Colonic mucosa (tissue), 4 donors: ENCODE results near the gene GCNT4. TPM values are rescaled to one million over a fixed set of nuclear protein-coding genes. Genes with fewer than 3 reads are reported as not detected.

Experiments used
- DNase-seq: peaks from one replicate; pipeline ENCODE4 v3.0.0-alpha.2; 2020
- H3K27ac ChIP-seq: fragments of 200-600 bp; one replicate; pipeline ENCODE4 v1.8.0; 2021
- H3K27me3 ChIP-seq: fragments of 200-600 bp; one replicate; pipeline ENCODE4 v1.8.0; 2021
- H3K36me3 ChIP-seq: fragments of 200-600 bp; one replicate; pipeline ENCODE4 v1.8.0; 2021
- H3K4me1 ChIP-seq: fragments of 200-600 bp; one replicate; pipeline ENCODE4 v1.8.0; 2021; ENCODE audit warnings: mild to moderate bottlenecking
- H3K4me3 ChIP-seq: fragments of 200-600 bp; one replicate; pipeline ENCODE4 v1.8.0; 2021
- H3K9ac ChIP-seq, 2 donors: one replicate each; pipeline ENCODE4 v1.7.0; 2013; ENCODE audit warnings: control low read depth in 2 of 2, low read depth in 2 of 2, low read length in 2 of 2
- H3K9me3 ChIP-seq: fragments of 200-600 bp; one replicate; pipeline ENCODE4 v1.8.0; 2021
- CTCF ChIP-seq: fragments of 200-600 bp; IDR thresholded peaks from one replicate; pipeline ENCODE4 v1.8.0; 2022; ENCODE audit warnings: antibody characterized with exemption, mild to moderate bottlenecking
- intact Hi-C: fragments of 100-400 bp; cut with DNase I; formaldehyde crosslinking; loops from one replicate; pipeline ENCODE4 v1.14.1; 2022
- total RNA-seq, 2 donors: library from RNA; stranded (reverse); fragmentation: NEBNext Ultra II Directional in 1 of 2; extraction: Animal tissue kit (Norgen Biotek cat#: 25700) in 1 of 2; gene quantifications; one replicate each; pipeline ENCODE4 v1.2.1, GENCODE V29; 2021
- donor health status: healthy.
- donor health status: DM: no; HTN: no; CAD: no.
- donor health status: DM: no; HTN: no; CAD: no.

GCNT4 gene
- total RNA-seq, 2 donors from 2014 or later = 0.25 to 2.7 TPM

- intact Hi-C loops = no loop called here
- TF ChIP-seq CTCF = no peak
Measured at GRCh38 chr5:75067434-75067833, 15.1 kb upstream of the GCNT4 start.

GRCh38 chr5:75062925-75063531 lies 10.7 kb upstream of the GCNT4 start:
- Histone ChIP-seq H3K9me3 (no peaks in the 10 kb centered on the region), H3K9ac (no peak overlapping the region), H3K27ac (no peak overlapping the region), H3K4me1 (no peaks in the 10 kb centered on the region), H3K36me3 (no peaks in the 10 kb centered on the region), H3K4me3 (no peak overlapping the region), H3K27me3 (no peaks in the 10 kb centered on the region)
- no peak for DNase-seq
- no peak for TF ChIP-seq CTCF
- intact Hi-C loops = no loop called here

More at GRCh38 chr5:75067434-75067833, 15.1 kb upstream of the GCNT4 start:
- no peaks in the 10 kb centered on the region for H3K27me3 ChIP-seq
- no peaks in the 10 kb centered on the region for H3K9me3 ChIP-seq
- no peaks in the 10 kb centered on the region for H3K4me1 ChIP-seq
- no peak overlapping the region for H3K4me3 ChIP-seq
- no peaks in the 10 kb centered on the region for H3K36me3 ChIP-seq
- H3K27ac ChIP-seq = no peak overlapping the region
- no peak overlapping the region for H3K9ac ChIP-seq
- no peak for DNase-seq

GRCh38 chr5:75059912-75060545 lies 7.7 kb upstream of the GCNT4 start:
- H3K4me1 ChIP-seq = no peaks in the 10 kb centered on the region
- no peak overlapping the region for H3K4me3 ChIP-seq
- H3K9ac ChIP-seq = no peak overlapping the region
- H3K27ac ChIP-seq = no peak overlapping the region
- H3K9me3 ChIP-seq = no peaks in the 10 kb centered on the region
- H3K36me3 ChIP-seq = no peaks in the 10 kb centered on the region
- intact Hi-C loops = no loop called here
- H3K27me3 ChIP-seq = no peaks in the 10 kb centered on the region
- TF ChIP-seq CTCF = no peak
- DNase-seq = no peak

- Histone ChIP-seq H3K9me3 (no peaks in the 10 kb centered on the region), H3K27me3 (no peaks in the 10 kb centered on the region), H3K4me1 (no peaks in the 10 kb centered on the region), H3K27ac (no peak overlapping the region), H3K9ac (no peak overlapping the region), H3K36me3 (no peaks in the 10 kb centered on the region), H3K4me3 (no peak overlapping the region)
- TF ChIP-seq CTCF = no peak
- DNase-seq = no peak
- intact Hi-C loops = no loop called here
Measured at GRCh38 chr5:75058986-75059535, 6.7 kb upstream of the GCNT4 start.

GRCh38 chr5:75057561-75057960 lies 5.2 kb upstream of the GCNT4 start:
- no peaks in the 10 kb centered on the region for H3K36me3 ChIP-seq
- TF ChIP-seq CTCF = no peak
- no peak overlapping the region for H3K9ac ChIP-seq
- no peaks in the 10 kb centered on the region for H3K9me3 ChIP-seq
- H3K27ac ChIP-seq = no peak overlapping the region
- no peak overlapping the region for H3K4me3 ChIP-seq
- H3K27me3 ChIP-seq = peaks cover 4% of the 10 kb centered on the region
- no peak for DNase-seq
- intact Hi-C loops = no loop called here
- H3K4me1 ChIP-seq = no peaks in the 10 kb centered on the region
